NOMO-1 treated with DMSO at 0.1 percent for 48 hours (cell line): ENCODE results near the gene KCNIP1.

ENCODE experiments used
- DNase-seq: peaks from one replicate; lab custom pipeline; 2025; ENCODE audit not compliant: unreplicated experiment; lab: John Stamatoyannopoulos, UW

Gene KCNIP1

GRCh38 chr5:170771496-170771895 lies 267.7 kb downstream of the KCNIP1 start:
- no peak for DNase-seq

- DNase-seq, result no peak
These were observed 269.5 kb downstream of the KCNIP1 start for GRCh38 chr5:170773024-170773985.

GRCh38 chr5:170774831-170775230 lies 271.0 kb downstream of the KCNIP1 start:
- no peak for DNase-seq

- DNase-seq, result no peak
These were observed 278.1 kb downstream of the KCNIP1 start for GRCh38 chr5:170781946-170782345.

- no peak for DNase-seq
These were observed 278.6 kb downstream of the KCNIP1 start for GRCh38 chr5:170782438-170782837.

GRCh38 chr5:170783498-170784247 lies 279.9 kb downstream of the KCNIP1 start, which contains the start of gene GABRP:
TSS of gene GABRP (plus strand) at chr5:170783725. CDS start at chr5:170788616, 4,891 bp downstream.
- no peak for DNase-seq

GRCh38 chr5:170785416-170785815 lies 281.6 kb downstream of the KCNIP1 start:
- DNase-seq, result no peak
